NCI-H524 treated with DMSO at 0.1 percent for 48 hours (cell line): ENCODE measurements around the gene UBP1.
"Not testable (repeated sequence)": the region's sequence is repeated elsewhere in the genome, so short reads cannot be mapped to it uniquely, and the experiment has no call there.

Experiments used
- DNase-seq: peaks from one replicate; lab custom pipeline; 2025; lab: John Stamatoyannopoulos, UW

The UBP1 gene

DNA sequence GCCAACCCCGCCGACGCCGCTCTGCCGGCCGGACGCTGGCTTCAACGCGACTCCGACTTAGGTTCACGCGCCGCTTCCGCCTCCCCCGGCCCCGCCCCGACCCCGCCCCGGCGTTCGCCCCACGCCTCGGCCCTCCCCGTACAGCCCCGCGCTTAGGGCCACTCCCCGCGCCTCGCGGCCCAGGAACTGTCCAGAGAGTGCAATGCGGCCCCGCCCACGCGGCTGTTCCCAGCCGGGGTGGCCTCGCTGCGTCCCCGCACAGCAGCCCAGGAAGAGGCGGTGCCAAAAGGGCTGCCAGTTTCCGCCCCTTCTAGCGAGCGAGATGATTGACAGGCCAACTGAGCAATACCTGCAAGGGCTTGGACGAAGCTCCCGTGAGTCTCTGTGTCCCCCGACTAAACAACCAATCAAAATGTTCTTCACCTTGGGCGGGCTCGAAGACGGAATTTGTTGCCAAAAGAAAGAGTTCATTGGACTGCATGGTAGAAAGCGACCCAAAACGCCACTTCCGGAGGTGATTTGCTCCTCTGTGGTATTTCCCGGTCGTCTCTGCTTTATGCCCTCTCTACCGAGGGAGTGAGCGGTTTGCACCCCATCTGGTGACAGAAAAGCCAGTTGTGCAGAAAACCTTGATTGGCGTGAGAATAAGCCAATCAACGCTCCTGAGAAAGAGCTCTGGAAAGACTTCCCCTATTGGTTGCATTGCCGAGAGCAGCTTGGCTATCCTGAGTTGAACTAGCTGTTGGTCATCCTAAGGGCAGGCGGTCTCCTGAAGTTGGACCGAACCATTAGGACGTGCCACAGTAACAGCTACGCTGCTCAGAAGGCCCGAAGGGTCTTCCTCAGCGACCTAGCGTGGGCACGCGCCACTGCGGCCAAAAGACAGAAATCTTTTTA, at the start of gene UBP1:
TSS of gene UBP1 (minus strand) at position 78 of the 897 bp plus-strand sequence. CDS start 557 bp downstream, outside the sequence.
- peak; percentile 96 for DNase-seq

DNA sequence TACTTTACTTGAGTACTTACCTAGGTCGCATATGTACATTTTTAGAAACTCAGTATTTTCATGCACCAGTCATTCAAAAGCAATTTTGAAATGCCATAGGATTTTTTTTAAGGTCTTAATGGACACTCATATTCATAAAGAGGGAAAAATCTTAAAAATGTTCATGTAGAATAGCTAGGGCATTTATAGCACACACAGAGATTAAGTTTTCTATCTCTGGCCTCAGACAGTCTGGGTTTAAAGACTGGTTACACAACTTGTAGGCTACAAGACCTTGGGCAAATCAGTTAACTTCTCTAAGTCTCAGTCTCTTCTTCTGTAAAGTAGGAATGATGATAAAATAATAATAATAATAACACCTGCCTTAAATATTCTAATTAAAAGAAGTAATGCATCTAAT, 48.5 kb upstream of the UBP1 start:
- DNase-seq: no peak

- no peak for DNase-seq
Observed at GRCh38 chr3:33488246-33488645, 48.0 kb upstream of the UBP1 start.

DNA sequence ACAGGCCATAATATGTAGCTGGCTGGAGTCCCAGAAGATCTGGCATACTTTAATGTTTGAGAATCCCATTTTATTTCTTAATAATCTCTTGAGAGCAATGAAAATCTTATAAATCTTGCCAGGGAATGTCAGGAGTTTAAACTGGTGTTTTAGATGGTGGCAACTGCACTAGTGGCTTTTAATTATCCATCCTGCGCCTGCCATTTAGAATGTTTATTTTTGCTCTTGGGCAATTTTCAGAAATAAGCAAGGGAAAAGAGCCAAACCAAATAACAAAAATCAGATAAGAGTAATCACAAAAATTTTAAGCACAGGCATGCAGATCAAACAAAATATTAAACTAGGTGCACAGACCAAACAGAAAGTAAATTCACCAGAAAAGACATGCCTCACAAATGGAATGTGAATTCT, 41.9 kb upstream of the UBP1 start:
- no peak for DNase-seq

DNA sequence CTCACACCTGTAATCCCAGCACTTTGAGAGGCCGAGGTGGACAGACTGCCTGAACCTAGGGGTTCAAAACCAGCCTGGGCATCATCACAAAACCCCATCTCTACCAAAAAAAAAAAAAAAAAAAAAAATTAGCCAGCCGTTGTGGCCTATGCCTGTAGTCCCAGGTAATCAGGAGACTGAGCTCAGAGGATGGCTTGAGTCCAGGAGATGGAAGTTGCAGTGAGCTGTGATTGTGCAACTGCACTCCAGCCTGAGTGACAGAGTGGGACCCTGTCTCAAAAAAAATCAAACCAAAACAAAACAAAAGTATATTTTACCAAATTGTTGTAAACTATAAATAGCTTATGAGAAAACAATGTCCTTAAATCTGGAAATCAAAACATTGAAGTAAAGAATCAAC, 34.7 kb upstream of the UBP1 start:
- no peak for DNase-seq

DNA sequence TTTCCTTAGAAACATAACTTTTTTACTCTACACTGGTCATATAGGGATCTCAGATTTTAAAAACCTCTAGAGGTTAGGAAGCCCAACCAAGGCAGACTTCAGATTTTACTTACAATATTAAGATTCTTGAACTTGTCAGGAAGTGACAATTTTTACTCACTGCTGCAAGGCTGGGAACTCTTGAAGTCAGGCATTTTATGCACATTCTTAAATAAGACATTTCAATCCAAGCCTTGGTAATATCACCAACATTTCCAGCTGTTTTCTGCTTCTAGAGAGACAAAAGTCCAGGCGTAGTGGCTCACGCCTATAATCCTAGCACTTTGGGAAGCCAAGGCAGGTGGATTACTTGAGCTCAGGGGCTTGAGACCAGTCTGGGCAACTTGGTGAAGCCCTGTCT, 33.6 kb upstream of the UBP1 start:
- DNase-seq: no peak

DNA sequence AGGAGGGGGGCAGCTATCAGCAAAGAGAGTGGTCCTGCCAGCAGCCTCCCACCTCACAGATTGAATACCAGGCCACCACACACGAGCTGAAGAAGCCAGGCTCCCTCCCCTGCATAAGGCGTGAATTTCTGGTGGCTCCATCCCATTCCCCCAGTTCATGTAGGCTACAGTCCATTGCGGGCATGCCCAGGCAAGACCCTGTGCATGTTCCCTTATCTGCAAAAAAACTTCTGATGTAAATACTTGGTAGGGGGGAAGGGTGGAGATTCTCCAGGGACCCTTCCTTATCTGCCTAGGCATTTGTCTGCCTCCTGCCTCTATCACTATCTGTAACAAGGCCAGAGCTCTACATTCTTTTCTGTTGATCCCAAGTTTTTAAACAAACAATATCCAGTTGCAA, 27.6 kb upstream of the UBP1 start:
- no peak for DNase-seq

GRCh38 chr3:33461097-33461496, 20.9 kb upstream of the UBP1 start:
- no peak for DNase-seq

GRCh38 chr3:33459577-33459976, 19.4 kb upstream of the UBP1 start:
- not testable (repeated sequence) for DNase-seq

- DNase-seq: no peak
Observed at GRCh38 chr3:33458446-33458845, 18.2 kb upstream of the UBP1 start.

DNA sequence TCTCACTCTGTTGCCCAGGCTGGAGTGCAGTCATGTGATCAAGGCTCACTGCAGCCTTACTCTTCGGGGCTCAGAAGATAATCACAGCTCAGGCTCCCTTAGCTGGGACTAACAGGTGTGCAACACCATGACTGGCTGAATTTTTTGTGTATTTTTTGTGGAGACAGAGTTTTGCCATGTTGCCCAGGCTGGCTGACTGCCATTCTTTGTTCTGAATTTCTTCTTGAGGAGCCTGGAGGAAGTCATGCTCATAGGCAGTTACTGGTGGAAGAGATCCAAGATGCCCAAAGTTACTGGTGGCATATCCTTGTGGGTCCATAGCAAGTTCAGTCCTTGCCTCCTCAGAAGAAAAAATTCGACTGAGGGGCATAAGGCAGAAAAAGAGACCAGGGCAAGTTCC, 16.6 kb upstream of the UBP1 start:
- no peak for DNase-seq

DNA sequence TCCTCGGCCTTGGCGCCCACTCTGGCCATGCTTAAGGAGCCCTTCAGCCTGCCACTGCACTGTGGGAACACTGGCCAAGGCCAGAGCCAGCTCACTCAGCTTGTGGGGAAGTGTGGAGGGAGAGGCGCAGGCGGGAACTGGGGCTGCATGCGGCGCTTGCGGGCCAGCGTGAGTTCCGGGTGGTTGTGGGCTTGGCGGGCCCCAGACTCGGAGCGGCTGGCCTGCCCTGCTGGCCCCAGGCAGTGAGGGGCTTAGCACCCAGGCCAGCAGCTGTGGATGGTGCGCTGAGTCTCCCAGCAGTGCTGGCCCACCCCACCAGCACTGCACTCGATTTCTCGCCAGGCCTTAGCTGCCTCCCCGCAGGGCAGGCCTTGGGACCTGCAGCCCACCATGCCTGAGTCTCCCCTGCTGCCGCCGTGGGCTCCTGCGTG, 13.1 kb upstream of the UBP1 start:
- no peak for DNase-seq

DNA sequence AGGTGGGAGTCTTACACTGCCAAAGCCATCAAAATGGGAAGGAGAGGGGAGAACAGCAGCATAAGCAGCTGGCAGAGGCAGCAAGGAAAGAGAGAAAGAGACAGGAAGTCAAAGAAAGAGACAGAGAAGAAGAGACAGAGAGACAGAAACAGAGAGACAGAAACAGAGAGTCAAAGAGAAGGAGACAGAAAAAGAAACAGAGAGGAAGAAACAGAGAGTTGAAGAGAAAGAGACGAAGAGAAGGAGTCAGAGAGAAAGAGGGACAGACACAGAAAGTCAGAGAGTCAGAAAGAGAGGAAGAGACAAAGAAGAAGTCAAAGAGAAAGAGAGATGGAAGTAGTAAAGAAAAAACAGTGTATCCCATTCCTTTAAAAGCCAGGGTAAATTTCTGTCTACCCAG, 11.8 kb upstream of the UBP1 start:
- DNase-seq: not testable (repeated sequence)

GRCh38 chr3:33447958-33448357, 7.8 kb upstream of the UBP1 start:
- no peak for DNase-seq

DNA sequence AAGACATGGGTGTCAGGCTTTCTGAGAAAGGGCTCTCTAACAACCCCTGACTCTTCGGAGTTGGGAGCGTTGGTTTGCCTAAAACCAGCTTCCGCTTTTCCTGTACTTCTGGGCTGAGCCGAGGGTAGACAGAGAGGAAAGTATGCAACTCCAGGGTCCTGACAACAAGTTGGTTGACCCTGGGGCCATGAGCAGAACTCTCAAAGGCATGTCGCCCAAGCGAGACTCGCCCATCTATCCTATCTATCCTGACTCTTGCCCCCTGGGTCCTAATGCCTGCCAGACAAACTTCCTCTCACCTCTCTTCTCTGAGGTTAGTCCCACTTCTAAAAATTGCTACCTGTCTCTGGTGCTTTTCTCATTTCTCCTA, 7.0 kb upstream of the UBP1 start:
- not testable (repeated sequence) for DNase-seq

DNA sequence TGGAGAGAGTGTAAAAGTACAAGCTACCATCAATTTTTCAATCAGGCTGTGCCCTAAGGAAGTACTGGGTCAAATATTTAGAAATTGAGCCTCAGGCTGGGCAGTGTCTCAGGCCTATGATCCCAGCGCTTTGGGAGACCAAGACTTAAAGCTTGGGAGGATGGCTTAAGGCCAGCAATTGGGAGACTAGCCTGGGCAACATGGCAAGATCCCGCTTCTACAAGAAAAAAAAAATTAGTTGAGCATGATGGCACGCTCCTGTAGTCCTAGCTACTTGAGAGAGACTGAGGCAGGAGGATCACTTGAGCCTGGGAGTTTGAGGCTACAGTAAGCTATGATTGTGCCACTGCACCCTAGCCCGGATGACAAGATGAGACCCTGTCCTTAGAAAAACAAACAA, 2.0 kb upstream of the UBP1 start:
- DNase-seq: no peak

DNA sequence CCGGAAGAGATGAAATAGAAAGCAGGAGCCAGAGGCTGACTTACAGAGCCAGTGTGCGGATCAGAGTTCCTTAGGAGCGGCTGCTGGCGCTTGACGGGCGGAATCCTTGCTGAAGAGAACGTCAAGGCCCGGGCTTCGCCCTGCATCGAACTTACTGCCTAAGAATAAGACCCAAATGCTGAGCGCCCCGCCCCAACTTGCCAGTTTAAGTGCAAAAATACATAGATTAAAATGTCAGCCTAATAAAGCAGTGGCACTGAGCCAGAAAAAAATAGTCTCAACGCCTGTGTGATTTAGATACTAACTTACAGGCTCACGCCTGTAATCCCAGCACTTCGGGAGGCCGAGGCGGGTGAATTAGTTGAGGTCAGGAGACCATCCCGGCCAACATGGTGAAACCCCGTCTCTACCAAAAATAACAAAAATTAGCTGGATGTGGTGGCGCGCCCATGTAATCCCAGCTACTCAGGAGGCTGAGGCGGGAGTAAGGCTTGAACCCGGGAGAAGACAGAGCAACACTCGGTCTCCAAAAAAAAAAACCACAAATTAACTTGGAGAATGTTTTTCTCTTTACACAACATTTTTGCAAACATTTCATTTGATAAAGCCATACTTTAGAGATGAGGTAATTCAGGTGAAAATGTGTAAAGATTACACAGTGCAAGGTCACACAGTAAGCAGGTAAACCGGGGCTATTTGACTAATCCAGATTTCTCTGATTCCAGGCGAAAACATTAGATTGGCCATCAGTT, 1.2 kb upstream of the UBP1 start:
- DNase-seq: no peak

DNA sequence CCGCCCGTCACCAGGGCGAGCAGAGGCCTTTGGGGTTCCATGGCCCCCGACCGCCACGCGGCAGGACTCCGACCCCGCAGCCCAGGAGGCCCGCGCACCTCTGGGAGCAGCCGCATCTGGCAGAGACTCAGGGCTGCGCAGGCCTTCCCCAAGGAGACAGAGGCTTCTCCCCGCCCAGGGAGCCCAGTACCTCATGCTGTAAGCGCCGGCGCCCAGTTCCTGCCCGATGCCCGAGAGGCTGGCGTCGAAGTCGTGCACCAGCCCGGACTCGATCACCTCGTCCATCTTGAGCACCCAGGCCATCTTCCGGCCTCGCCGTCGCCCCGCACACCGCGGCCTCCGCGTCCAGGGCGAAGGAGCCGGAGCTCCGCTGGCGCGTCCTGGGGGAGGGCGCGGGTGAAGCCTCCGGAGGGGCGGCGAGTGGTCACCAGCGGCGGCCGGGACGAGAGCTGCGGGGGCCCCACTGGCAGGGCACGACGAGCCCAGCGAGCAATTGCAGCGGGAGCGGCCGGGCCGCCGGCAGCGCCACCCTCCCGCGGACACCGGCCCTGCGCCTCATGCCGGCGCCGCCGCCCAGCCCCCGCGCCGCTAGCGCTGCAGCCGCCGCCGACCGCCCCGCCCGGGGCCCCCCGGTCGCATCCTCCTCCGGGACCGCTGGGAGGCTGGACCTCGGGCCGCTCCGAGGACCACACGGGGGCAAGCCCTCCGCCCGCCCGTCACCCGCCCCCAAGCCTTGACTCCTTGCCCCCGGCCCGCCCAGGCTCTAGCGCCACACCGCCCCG, 468 bp downstream of the UBP1 start:
- no peak for DNase-seq

DNA sequence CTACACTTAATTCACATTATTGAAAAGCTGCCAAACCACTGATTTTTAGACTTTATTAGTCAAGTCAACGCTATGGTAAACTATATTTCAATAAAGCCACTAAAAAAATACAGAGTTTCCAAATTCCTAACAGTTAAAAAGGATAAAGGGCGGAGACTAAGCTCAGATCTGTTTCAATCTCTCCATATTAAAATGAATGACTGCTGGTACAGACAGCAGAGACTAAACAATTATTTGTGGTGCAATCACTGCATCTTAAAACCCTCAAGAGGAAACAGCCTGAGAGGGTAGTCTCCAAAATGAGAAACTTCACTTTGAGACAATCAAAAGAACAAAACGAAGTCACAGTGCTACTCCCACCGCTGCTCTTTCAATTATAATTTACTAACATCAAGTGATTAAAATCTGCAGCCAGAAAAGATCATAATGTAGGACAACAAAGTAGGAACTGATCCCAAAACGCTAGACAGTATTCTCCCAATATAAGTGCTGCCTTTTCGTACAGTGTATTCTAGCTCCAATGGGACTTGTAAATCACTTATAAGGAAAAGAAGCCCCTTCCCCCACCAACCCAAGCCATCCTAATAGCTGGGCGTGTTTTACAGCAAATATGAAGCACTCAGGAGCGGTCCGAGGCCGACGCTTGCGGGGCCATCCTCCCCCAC, 1.2 kb downstream of the UBP1 start:
- DNase-seq: no peak

GRCh38 chr3:33438284-33438668, 1.9 kb downstream of the UBP1 start:
- no peak for DNase-seq

- no peak for DNase-seq
Observed at GRCh38 chr3:33437556-33438283, 2.5 kb downstream of the UBP1 start.
